K562 (cell line): ENCODE data around the gene TMEM192. TPM values are rescaled to one million over a fixed set of nuclear protein-coding genes. Genes with fewer than 3 reads are reported as not detected.

Experiments
- ARID2 ChIP-seq: fragments of 450-650 bp; IDR thresholded peaks from 2 replicates; pipeline ENCODE4 v1.6.1; 2017; ENCODE audit warnings: antibody characterized with exemption, mild to moderate bottlenecking
- DEAF1 ChIP-seq: fragments of 450-650 bp; formaldehyde crosslinking; IDR thresholded peaks from 2 replicates; pipeline ENCODE4 v1.4.0; 2020; ENCODE audit warnings: mild to moderate bottlenecking, moderate library complexity
- ERF ChIP-seq: fragments of 450-650 bp; formaldehyde crosslinking; IDR thresholded peaks from 2 replicates; pipeline ENCODE4 v1.4.0; 2020; ENCODE audit warnings: mild to moderate bottlenecking, mixed read lengths
- FOSL1 ChIP-seq: fragments of 200-800 bp; sonication (Bioruptor generic); conservative IDR thresholded peaks from 2 replicates; pipeline ENCODE4 v1.6.1; 2016; ENCODE audit warnings: missing genetic modification characterization, missing compliant biosample characterization
- HDAC8 ChIP-seq: fragments of 450-650 bp; IDR thresholded peaks from 2 replicates; pipeline ENCODE4 v1.6.1; 2016; ENCODE audit warnings: mild to moderate bottlenecking, missing genetic modification characterization, moderate library complexity, missing compliant biosample characterization
- MEIS2 ChIP-seq: fragments of 450-650 bp; IDR thresholded peaks from 2 replicates; pipeline ENCODE4 v1.6.1; 2014; ENCODE audit warnings: mild to moderate bottlenecking; ENCODE audit not compliant: partially characterized antibody
- PBX2 ChIP-seq, 2 experiments: IDR thresholded peaks in 1 of 2; conservative IDR thresholded peaks in 1 of 2; 2 replicates each; pipeline ENCODE4 v1.6.1; 2016; ENCODE audit warnings: low read depth in 2 of 2, mild to moderate bottlenecking in 1 of 2, missing compliant biosample characterization in 1 of 2, missing genetic modification characterization in 1 of 2, moderate library complexity in 1 of 2
- RAD21 ChIP-seq, 2 experiments: fragments of 250-450 bp in 1 of 2; fragments of 450-650 bp in 1 of 2; sonication (Bioruptor Pico) in 1 of 2; formaldehyde crosslinking in 1 of 2; IDR thresholded peaks in 1 of 2; conservative IDR thresholded peaks in 1 of 2; 2 replicates each; pipeline versions ENCODE4 v1.4.0 to v1.8.0; 2020 to 2022; ENCODE audit warnings: mild to moderate bottlenecking in 2 of 2, moderate library complexity in 1 of 2
- RFX7 ChIP-seq: fragments of 250-450 bp; sonication (Bioruptor Pico); IDR thresholded peaks from 2 replicates; pipeline ENCODE4 v1.5.1; 2021; ENCODE audit warnings: mild to moderate bottlenecking
- SMAD3 ChIP-seq: fragments of 450-650 bp; formaldehyde crosslinking; conservative IDR thresholded peaks from 2 replicates; pipeline ENCODE4 v1.4.0; 2020; ENCODE audit warnings: mild to moderate bottlenecking
- SMC3 ChIP-seq: conservative IDR thresholded peaks from 2 replicates; pipeline ENCODE4 v1.6.1; 2011; ENCODE audit warnings: low read depth, low read length, improper control_type of control experiment; ENCODE audit not compliant: insufficient read depth
- ZBTB12 ChIP-seq: fragments of 250-450 bp; sonication (Bioruptor Pico); IDR thresholded peaks from 2 replicates; pipeline ENCODE4 v1.4.0; 2020
- ZFX ChIP-seq: sonication (generic); formaldehyde crosslinking; IDR thresholded peaks from 2 replicates; pipeline ENCODE4 v1.8.0; 2022; ENCODE audit warnings: mild to moderate bottlenecking, missing genetic modification reagents, moderate library complexity
- ZNF212 ChIP-seq: fragments of 450-650 bp; formaldehyde crosslinking; IDR thresholded peaks from 2 replicates; pipeline ENCODE4 v1.4.0; 2020; ENCODE audit warnings: mild to moderate bottlenecking
- ZNF507 ChIP-seq: conservative IDR thresholded peaks from 2 replicates; pipeline ENCODE4 v1.6.1; 2017; ENCODE audit warnings: missing genetic modification characterization, missing compliant biosample characterization
- polyA plus RNA-seq, 8 experiments: library from polyadenylated mRNA; depleted of rRNA in 4 of 8; stranded (reverse) in 5 of 8; unstranded in 3 of 8; fragments of >200 nt; fragmentation: Nextera tagmentation in 2 of 8; fragmentation: Illumina TruSeq in 1 of 8; extraction: Ambion mirVana in 2 of 8; extraction: Trizol in 1 of 8; gene quantifications; 2 replicates each; pipeline versions ENCODE4 v1.2.1 to v1.2.3, GENCODE V29; 2011 to 2014; ENCODE audit warnings: inconsistent platforms in 1 of 8, missing spikeins in 1 of 8
- total RNA-seq, 7 experiments: library from RNA; depleted of rRNA in 6 of 7; stranded (reverse); fragments of >200 nt in 6 of 7; fragmentation: Illumina TruSeq in 2 of 7; extraction: Trizol in 2 of 7; gene quantifications; 2 replicates each; pipeline versions ENCODE4 v1.2.1 to v1.2.3, GENCODE V29; 2011 to 2021; ENCODE audit warnings: low replicate concordance in 1 of 7
- TF ChIP-seq, protein P1 (sequence below): sonication (generic); formaldehyde crosslinking; IDR thresholded peaks from 2 replicates; pipeline ENCODE4 v1.8.0; 2023; ENCODE audit warnings: mild to moderate bottlenecking, missing genetic modification reagents

The TMEM192 gene
- total and polyA plus RNA-seq, 9 of the 15 experiments (the other 6 are each of a cell fraction or from before 2014, with no cell fraction given) = 4.4 to 28.5 (median 13.3) TPM

- TF ChIP-seq PBX2 (CRISPR knock-in tag; IDR thresholded peaks at IDR 0.05; ENCODE audit: low read depth) (no peak), PBX2 (tag; conservative IDR thresholded peaks at IDR 0.05; ENCODE audit: low read depth) (peak; percentile 82), FOSL1 (tag) (no peak), ZNF507 (tag) (no peak), ZBTB12 (CRISPR knock-in tag) (no peak), ZFX (no peak), ARID2 (0 out of 2 replicates have a peak, but pooled peaks have one; percentile 42), ZNF212 (no peak), HDAC8 (tag) (no peak), RAD21 (CRISPR knock-in tag; conservative IDR thresholded peaks at IDR 0.05 in 1 of 2, IDR thresholded peaks at IDR 0.05 in 1 of 2) (peak; percentile 86 to 90), DEAF1 (CRISPR knock-in tag) (peak; percentile 81), MEIS2 (peak; percentile 75), RFX7 (CRISPR knock-in tag) (no peak), SMAD3 (no peak), ERF (CRISPR knock-in tag) (no peak), SMC3 (peak; percentile 81)
- TF ChIP-seq, protein P1, sequence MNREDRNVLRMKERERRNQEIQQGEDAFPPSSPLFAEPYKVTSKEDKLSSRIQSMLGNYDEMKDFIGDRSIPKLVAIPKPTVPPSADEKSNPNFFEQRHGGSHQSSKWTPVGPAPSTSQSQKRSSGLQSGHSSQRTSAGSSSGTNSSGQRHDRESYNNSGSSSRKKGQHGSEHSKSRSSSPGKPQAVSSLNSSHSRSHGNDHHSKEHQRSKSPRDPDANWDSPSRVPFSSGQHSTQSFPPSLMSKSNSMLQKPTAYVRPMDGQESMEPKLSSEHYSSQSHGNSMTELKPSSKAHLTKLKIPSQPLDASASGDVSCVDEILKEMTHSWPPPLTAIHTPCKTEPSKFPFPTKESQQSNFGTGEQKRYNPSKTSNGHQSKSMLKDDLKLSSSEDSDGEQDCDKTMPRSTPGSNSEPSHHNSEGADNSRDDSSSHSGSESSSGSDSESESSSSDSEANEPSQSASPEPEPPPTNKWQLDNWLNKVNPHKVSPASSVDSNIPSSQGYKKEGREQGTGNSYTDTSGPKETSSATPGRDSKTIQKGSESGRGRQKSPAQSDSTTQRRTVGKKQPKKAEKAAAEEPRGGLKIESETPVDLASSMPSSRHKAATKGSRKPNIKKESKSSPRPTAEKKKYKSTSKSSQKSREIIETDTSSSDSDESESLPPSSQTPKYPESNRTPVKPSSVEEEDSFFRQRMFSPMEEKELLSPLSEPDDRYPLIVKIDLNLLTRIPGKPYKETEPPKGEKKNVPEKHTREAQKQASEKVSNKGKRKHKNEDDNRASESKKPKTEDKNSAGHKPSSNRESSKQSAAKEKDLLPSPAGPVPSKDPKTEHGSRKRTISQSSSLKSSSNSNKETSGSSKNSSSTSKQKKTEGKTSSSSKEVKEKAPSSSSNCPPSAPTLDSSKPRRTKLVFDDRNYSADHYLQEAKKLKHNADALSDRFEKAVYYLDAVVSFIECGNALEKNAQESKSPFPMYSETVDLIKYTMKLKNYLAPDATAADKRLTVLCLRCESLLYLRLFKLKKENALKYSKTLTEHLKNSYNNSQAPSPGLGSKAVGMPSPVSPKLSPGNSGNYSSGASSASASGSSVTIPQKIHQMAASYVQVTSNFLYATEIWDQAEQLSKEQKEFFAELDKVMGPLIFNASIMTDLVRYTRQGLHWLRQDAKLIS (CRISPR knock-in tag) = no peak
Observed at GRCh38 chr4:165131247-165131832, 18.7 kb upstream of the TMEM192 start (continued).
